Measurements from ENCODE around the gene CLTB. TPM values are rescaled to one million over a fixed set of nuclear protein-coding genes. Genes with fewer than 3 reads are reported as not detected.

The CLTB gene
- polyA plus RNA-seq, 10 donors: 42.0 to 67.1 (median 50.2) TPM

GRCh38 chr5:176406436-176407052 is 9.8 kb downstream of the CLTB start:
- no peak for DNase-seq

GRCh38 chr5:176405656-176406435 is 10.5 kb downstream of the CLTB start:
- DNase-seq: no peak

- DNase-seq: no peak
Measured at GRCh38 chr5:176401281-176402205, 14.8 kb downstream of the CLTB start.

- no peak for DNase-seq
Measured at GRCh38 chr5:176400382-176401156, 15.8 kb downstream of the CLTB start.

GRCh38 chr5:176397736-176398420 is 18.5 kb downstream of the CLTB start:
- no peak for DNase-seq

- no peak for DNase-seq
Measured at GRCh38 chr5:176396330-176396729, 20.0 kb downstream of the CLTB start.

- no peak for DNase-seq
Measured at GRCh38 chr5:176394881-176395675, 21.3 kb downstream of the CLTB start.

- DNase-seq: no peak
Measured at GRCh38 chr5:176394096-176394495, 22.2 kb downstream of the CLTB start.

GRCh38 chr5:176392526-176392925 is 23.8 kb downstream of the CLTB start:
- DNase-seq: no peak

- DNase-seq: no peak
Measured at GRCh38 chr5:176391999-176392398, 24.3 kb downstream of the CLTB start.

- DNase-seq: no peak
Measured at GRCh38 chr5:176391479-176391878, 24.9 kb downstream of the CLTB start.

GRCh38 chr5:176389135-176390123 is 26.9 kb downstream of the CLTB start:
- no peak for DNase-seq

- peak; percentile 98 to 99 (median 99) for DNase-seq
Measured at GRCh38 chr5:176388444-176389134, 27.8 kb downstream of the CLTB start, which contains the start of the genes HIGD2A and NOP16. Gene HIGD2A (plus strand): TSS chr5:176388751. CDS start chr5:176388820, 69 bp downstream. Gene NOP16 (minus strand): TSS chr5:176388598. CDS start chr5:176388539, 59 bp downstream.

GRCh38 chr5:176388003-176388443 is 28.3 kb downstream of the CLTB start:
- no peak for DNase-seq

- no peak for DNase-seq
Measured at GRCh38 chr5:176387384-176387925, 28.9 kb downstream of the CLTB start.

GRCh38 chr5:176386491-176386890 is 29.8 kb downstream of the CLTB start:
- DNase-seq: no peak

- no peak for DNase-seq
Measured at GRCh38 chr5:176384991-176385390, 31.3 kb downstream of the CLTB start.
